Measurements from ENCODE around the gene CRYM.
"Not testable (repeated sequence)": the region's sequence is repeated elsewhere in the genome, so short reads cannot be mapped to it uniquely, and the experiment has no call there.

Gene CRYM

GRCh38 chr16:21277927-21278706 is at the start of gene CRYM:
Gene CRYM (minus strand): TSS chr16:21278290. CDS start chr16:21278251, 39 bp downstream.
- peak; percentile 19 to 52 for DNase-seq

DNA sequence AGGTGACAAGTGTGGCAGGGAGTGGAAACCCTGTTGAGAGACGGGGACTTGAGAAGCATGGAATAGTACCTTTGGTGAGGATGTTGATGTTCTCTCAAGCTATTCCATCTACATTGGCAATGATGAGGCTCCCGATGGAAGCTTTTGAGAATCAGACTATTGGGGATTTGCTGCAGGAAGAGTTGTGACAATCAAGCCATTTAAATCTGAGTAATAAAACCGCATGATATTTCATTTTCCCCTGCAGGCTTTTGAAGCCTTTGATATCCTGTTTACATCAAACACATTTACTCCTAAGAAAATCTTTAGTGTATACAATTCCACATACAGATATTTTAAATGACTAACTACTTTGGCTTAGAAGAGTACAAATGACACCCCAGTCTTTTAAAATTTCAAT is 49.0 kb upstream of the CRYM start:
- DNase-seq, result no peak

GRCh38 chr16:21326459-21326858 is 48.4 kb upstream of the CRYM start:
- no peak for DNase-seq

DNA sequence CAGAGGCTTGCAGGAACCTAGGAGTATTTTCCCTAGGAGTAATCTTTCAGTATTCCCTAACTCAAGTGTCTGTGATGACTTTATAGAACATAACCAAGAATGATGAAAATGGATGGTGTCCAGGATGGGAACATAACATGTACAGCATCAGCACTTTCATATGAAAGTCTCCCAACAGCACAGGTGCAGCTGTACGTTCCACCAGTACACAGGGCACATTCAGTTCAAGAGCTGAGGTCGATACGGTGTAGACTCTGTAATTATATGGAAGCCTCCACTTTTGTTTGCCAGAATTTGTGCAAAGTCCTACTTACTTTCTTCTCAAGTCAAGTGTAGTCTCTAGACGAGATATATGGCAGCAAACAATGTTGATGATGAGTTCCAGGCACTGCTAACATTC is 46.2 kb upstream of the CRYM start:
- no peak for DNase-seq

DNA sequence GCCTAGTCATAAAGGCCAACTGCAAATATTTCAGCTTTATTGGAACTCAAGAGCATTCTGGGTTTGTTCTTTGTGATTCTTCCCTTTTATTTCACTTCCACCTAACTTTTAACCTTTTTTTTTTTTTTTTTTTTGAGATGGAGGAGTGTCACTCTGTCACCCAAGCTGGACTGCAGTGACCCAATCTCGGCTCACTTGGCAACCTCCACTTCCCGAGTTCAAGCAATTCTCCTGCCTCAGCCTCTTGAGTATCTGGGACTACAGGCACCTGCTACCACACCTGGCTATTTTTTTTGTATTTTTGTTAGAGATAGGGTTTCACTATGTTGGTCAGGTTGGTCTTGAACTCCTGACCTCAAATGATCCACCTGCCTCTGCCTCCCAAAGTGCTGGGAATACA is 44.2 kb upstream of the CRYM start:
- DNase-seq, result not testable (repeated sequence)

DNA sequence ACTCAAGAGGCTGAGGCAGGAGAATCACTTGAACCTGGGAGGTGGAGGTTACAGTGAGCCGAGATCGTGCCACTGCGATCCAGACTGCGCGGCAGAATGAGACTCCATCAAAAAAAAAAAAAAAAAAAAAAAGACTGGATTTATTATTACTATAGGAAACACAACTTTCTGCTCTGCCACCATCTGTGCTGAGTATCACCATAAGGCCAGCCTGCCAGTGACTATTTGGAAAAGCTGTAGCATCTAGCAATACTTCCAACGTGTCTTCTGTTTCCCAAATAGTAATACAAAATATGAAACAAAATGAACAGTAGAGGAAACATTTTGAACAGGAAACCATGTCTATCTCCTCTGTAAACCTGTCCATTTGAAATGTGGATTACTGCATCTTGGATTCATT is 43.6 kb upstream of the CRYM start:
- DNase-seq, result no peak

DNA sequence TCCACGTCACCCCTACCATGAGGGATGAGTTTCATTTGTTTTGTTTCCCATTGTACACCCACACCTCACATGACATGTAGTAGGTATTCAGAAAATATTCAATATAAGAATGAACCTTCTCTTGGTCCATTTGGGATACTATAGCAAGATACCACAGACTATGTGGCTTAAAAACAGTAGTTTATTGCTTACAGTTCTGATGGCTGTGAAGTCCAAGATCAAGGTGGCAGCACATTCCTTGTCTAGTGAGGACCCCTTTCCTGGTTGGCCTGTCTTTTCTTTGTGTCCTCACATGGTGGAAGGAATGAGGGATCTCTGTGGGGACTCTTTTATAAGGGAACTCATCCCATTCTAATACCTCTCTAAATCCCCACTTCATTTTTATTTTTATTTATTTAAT is 36.2 kb upstream of the CRYM start:
- DNase-seq, result no peak

GRCh38 chr16:21312863-21313372 is 34.8 kb upstream of the CRYM start:
- not testable (repeated sequence) for DNase-seq

- not testable (repeated sequence) for DNase-seq
These were observed 34.0 kb upstream of the CRYM start for GRCh38 chr16:21312046-21312445.

DNA sequence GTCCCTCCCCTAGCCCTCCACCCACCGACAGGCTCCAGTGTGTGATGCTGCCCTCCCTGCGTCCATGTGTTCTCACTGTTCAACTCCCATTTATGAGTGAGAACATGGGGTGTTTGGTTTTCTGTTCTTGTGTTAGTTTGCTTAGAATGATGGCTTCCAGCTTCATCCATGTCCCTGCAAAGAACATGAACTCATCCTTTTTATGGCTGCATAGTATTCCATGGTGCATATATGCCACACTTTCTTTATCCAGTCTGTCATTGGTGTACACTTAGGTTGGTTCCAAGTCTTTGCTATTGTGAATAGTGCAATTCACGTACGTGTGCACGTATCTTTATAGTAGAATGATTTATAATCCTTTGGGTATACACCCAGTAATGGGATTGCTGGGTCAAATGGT is 28.6 kb upstream of the CRYM start:
- DNase-seq, result not testable (repeated sequence)

DNA sequence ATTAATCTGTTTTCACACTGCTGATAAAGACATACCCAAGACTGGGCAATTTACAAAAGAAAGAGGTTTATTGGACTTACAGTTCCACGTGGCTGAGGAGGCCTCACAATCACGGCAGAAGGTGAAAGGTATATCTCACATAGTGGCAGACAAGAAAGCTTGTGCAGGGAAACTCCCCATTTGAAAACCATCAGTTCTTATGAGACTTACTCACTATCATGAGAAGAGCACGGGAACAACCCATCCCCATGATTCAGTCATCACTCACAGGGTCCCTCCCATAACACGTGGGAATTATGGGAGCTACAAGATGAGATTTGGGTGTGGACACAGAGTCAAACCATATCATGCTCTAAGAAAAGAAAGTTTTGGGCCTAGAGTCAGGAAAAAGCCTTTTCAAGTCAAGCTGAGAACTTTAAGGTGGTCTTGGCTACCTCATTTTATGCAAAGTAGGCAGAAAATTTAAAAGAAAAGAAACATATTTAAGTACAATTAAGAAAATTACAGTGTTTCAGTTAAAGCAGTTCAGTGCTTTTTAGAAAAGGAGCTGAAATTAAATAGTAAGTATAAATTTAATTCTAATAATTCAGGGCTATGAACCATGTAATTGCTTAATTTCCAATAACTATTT is 24.9 kb upstream of the CRYM start:
- DNase-seq, result no peak

GRCh38 chr16:21302454-21302853 is 24.4 kb upstream of the CRYM start:
- DNase-seq, result no peak

- no peak for DNase-seq
These were observed 23.8 kb upstream of the CRYM start for GRCh38 chr16:21301895-21302291.

DNA sequence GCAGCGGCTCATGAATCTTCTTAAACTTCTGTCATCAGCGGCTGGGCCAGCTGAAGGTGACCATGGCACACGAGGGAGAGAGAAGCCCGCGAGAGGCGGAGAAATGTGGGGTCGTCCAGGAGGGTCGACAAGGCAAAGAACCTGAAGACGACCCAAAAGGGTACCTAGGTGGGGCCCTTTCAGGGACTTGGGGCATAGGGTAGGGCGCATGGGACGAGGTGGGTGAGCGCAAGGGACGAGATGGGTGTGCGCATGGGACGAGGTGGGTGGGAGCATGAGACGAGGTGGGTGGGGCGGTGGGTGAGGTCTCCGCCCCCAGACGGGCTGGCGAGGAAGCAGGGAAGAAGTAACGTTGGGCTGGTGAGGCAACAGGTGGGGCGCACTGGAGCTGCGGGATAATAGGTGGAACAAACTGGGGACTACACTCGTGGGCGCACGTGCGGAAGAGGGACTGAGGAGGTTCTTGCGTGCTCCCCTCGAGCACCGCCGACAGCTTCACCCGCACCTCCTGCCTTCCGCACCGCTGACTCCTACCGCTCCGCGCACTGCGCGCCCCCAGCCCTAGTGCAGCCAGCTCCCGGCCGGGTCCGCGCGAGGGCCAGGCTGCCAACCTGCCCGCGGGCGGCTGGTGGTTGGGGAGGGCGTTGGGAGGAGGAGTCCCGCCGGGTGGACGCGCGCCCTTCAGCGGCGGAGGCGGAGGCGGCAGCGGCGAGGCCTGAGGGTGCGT is 23.2 kb upstream of the CRYM start:
- peak; percentile 20 to 44 for DNase-seq

DNA sequence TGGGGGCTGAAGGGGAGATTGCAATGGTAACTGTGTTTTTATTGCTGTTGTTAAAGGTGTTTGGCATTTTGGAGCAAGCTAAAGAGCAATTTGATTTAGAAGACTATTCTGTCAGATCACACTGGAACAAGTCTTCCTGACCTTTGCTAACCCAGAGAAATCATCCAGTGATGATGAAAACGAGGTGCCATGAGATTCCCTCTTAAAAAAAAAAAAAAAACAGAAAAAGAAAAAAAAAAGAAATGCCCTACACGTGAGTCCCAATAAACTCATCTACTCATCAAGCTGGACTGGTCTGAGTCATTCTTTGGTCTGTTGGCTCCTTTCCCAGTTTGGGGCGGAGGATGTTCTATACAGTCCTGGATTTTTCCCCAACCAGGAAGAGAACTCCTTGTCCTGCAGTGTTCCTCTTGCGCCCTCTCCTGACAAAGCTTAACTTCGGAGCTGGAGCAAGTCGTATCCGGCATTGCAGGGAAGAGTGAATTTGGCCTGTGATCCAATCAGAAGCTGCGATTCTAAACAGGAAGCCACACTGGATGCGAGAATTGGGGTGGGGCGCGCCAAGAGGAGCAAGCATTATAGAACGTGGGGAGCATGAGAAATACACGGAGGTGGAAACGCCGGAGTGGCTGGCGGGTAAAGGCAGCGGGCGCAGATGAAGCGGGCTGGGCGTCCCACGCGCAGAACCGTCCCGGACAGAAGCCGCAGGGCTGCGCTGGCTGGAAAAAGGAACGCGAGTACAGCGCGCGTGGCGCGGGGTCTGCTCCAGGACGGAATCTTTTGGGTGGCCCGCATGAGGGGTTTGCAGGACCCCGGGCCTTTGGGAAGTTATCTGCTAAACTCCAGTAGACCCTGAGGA is 22.4 kb upstream of the CRYM start:
- peak; percentile 93 for DNase-seq

- DNase-seq, result not testable (repeated sequence)
These were observed 11.7 kb upstream of the CRYM start for GRCh38 chr16:21289789-21290188.

DNA sequence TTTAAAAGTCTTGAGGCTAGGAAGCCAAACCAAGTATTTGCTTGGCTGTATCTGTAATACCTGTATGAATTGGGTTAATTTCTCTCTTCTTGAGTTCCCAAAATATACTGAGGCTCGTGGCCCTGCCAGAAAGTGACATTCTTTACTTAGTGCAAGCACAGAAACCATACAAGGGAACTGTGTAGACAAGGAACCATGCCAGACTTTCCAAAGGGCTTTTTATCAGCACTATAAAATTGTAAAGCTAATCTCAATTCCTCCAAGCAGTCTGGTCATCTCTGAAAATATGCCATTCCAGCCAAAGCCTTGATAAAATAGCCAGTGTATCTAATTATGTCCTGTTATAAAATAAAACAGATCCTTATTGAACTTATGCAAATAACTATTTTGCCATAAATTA is 7.2 kb upstream of the CRYM start:
- DNase-seq, result no peak

- DNase-seq, result no peak
These were observed 6.3 kb upstream of the CRYM start for GRCh38 chr16:21284414-21284813.

DNA sequence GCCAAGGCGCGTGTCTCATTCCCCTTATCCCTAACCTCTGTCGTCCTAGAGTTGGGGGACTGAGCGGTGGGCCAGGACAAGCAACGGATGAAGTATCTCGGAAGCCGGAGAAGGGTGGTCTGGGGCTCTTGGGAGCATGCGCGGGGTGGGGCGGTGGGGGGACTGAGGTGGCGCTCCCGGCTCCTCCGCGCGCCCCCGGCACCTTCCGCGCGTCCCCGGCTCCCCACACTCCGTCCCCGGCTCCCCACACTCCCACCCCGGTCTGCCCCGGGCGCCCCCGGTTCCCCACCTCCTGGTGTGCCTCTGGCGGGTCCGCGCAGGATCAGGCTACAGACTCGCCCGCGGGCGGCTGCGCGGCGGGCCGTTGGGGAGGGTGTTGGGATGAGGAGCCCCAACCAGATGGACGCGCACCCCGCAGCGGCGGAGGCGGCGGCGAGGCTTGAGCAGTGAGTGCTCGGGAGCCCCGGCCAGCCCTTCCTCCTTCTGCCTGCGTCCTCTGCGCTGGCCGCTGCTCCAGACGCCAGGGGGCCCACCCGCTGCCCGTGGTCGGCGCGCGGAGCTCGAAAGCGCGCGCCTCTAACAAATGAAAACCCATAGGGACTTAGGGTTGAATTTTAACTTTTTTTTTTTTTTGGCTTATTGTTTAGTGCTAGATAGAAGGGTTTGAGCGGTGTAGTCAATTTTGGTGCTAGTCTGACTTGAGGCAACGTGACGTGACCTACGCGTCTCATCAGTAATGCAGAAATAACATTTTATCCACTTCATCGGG is 5.6 kb upstream of the CRYM start:
- DNase-seq, result no peak

- DNase-seq, result no peak
These were observed 3.8 kb upstream of the CRYM start for GRCh38 chr16:21281698-21282389.

- no peak for DNase-seq
These were observed 1.4 kb upstream of the CRYM start for GRCh38 chr16:21279501-21279900.
